H1 (cell line): ENCODE measurements around the gene NMNAT3.

ENCODE experiments used
- ASH2L ChIP-seq: fragments of 200-600, 300-600 bp; sonication (generic); IDR thresholded peaks from one replicate; pipeline ENCODE4 v1.7.1; 2017; ENCODE audit warnings: low read length
- EZH2 ChIP-seq: fragments of 200-600 bp; sonication (generic); IDR thresholded peaks from 2 replicates; pipeline ENCODE4 v1.7.1; 2012; ENCODE audit warnings: low read depth, mild to moderate bottlenecking, moderate library complexity, low read length, inconsistent platforms; ENCODE audit not compliant: severe bottlenecking
- HDAC2 ChIP-seq, 2 experiments: fragments of 300-600 bp in 1 of 2; sonication (generic) in 1 of 2; IDR thresholded peaks; 2 replicates each; pipeline ENCODE4 v1.6.1; 2011 to 2012; ENCODE audit warnings: low read depth in 2 of 2, low read length in 2 of 2, mild to moderate bottlenecking in 2 of 2, moderate library complexity in 2 of 2, borderline replicate concordance in 1 of 2, inconsistent platforms in 1 of 2
- POLR2A ChIP-seq, 2 experiments: IDR thresholded peaks; 1 replicate in 1 of 2; 2 replicates in 1 of 2; pipeline ENCODE4 v1.6.1; 2011; ENCODE audit warnings: low read depth in 2 of 2, low read length in 2 of 2, mild to moderate bottlenecking in 2 of 2; ENCODE audit errors: control extremely low read depth in 1 of 2
- SIN3A ChIP-seq, 2 experiments: IDR thresholded peaks in 1 of 2; conservative IDR thresholded peaks in 1 of 2; 2 replicates each; pipeline ENCODE4 v1.6.1; 2011 to 2012; ENCODE audit warnings: low read length in 2 of 2, improper control_type of control experiment in 1 of 2, low read depth in 1 of 2, mild to moderate bottlenecking in 1 of 2
- SIX5 ChIP-seq: IDR thresholded peaks from 2 replicates; pipeline ENCODE4 v1.6.1; 2011; ENCODE audit warnings: mild to moderate bottlenecking, low read depth, low read length
- TAF1 ChIP-seq: IDR thresholded peaks from 2 replicates; pipeline ENCODE4 v1.6.1; 2011; ENCODE audit warnings: mild to moderate bottlenecking, low read depth, low read length
- TF ChIP-seq, protein P1 (sequence below), 3 experiments: IDR thresholded peaks; 1 replicate in 2 of 3; 2 replicates in 1 of 3; pipeline versions ENCODE4 v1.5.1 to v1.6.1; 2011; ENCODE audit warnings: low read length in 3 of 3, mild to moderate bottlenecking in 3 of 3, inconsistent platforms in 2 of 3, low read depth in 1 of 3, moderate library complexity in 1 of 3; ENCODE audit not compliant: insufficient read depth in 1 of 3; ENCODE audit errors: control extremely low read depth in 1 of 3

DNA sequence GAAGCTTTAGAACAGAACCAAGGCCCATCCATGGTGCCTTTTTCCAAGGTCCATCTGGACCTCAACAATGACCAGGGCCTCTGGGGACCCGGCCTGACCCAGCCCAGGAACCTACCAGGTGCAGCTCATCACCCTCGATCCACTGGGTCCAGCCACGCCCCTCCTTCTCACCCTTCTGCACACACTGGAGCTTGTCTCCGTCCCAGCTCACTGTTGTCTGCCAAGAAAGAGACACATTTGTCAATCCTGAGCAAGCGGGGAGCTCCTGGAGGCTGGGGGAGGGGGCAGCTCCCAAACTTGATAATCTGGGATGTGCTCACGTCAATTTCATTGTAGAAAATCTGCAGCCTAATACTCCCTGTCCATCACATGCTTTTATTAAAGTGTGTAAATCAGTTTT is 159.5 kb downstream of the NMNAT3 start:
- TF ChIP-seq HDAC2 (IDR thresholded peaks at IDR 0.05; ENCODE audit: borderline replicate concordance in 1 of 2, low read depth in 2 of 2, low read length in 2 of 2), result no peak
- TF ChIP-seq, protein P1, sequence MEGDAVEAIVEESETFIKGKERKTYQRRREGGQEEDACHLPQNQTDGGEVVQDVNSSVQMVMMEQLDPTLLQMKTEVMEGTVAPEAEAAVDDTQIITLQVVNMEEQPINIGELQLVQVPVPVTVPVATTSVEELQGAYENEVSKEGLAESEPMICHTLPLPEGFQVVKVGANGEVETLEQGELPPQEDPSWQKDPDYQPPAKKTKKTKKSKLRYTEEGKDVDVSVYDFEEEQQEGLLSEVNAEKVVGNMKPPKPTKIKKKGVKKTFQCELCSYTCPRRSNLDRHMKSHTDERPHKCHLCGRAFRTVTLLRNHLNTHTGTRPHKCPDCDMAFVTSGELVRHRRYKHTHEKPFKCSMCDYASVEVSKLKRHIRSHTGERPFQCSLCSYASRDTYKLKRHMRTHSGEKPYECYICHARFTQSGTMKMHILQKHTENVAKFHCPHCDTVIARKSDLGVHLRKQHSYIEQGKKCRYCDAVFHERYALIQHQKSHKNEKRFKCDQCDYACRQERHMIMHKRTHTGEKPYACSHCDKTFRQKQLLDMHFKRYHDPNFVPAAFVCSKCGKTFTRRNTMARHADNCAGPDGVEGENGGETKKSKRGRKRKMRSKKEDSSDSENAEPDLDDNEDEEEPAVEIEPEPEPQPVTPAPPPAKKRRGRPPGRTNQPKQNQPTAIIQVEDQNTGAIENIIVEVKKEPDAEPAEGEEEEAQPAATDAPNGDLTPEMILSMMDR (IDR thresholded peaks at IDR 0.05; ENCODE audit: control extremely low read depth in 1 of 3, insufficient read depth in 1 of 3, low read depth in 1 of 3, low read length in 3 of 3), result no peak
- TF ChIP-seq POLR2A (IDR thresholded peaks at IDR 0.05; ENCODE audit: control extremely low read depth in 1 of 2, low read depth in 2 of 2, low read length in 2 of 2), result no peak
- no peak for TF ChIP-seq SIX5
- TF ChIP-seq SIN3A (conservative IDR thresholded peaks at IDR 0.05 in 1 of 2, IDR thresholded peaks at IDR 0.05 in 1 of 2; ENCODE audit: low read depth in 1 of 2, low read length in 2 of 2), result no peak
- TF ChIP-seq ASH2L, result no peak
- no peak for TF ChIP-seq EZH2
- no peak for TF ChIP-seq TAF1
